Calu3 (cell line): ENCODE data around the gene SLC23A2. TPM values are rescaled to one million over a fixed set of nuclear protein-coding genes. Genes with fewer than 3 reads are reported as not detected.

ENCODE experiments used
- BruUV-seq: library from RNA; stranded (reverse); fragments of 400-500 nt; replicated peaks from 2 replicates; lab custom pipeline; 2021; lab: Mats Ljungman, UMichigan
- CTCF ChIA-PET: fragments of 300-600 bp; sonication (Branson Sonifier 250); formaldehyde crosslinking; loops from one replicate; lab custom pipeline; 2022; ENCODE audit warnings: antibody characterized with exemption; lab: Charles Lee
- DNase-seq: peaks from one replicate; pipeline ENCODE4 v3.0.0; 2022
- H3K27ac Mint-ChIP-seq: one replicate; pipeline ENCODE4 v1.8.0; 2022; ENCODE audit warnings: mixed read lengths; ENCODE audit not compliant: unreplicated experiment
- H3K27me3 Mint-ChIP-seq: one replicate; pipeline ENCODE4 v1.8.0; 2022; ENCODE audit warnings: mixed read lengths; ENCODE audit not compliant: unreplicated experiment
- H3K36me3 Mint-ChIP-seq: one replicate; pipeline ENCODE4 v1.8.0; 2022; ENCODE audit warnings: mild to moderate bottlenecking, moderate library complexity, mixed read lengths; ENCODE audit not compliant: insufficient read depth, unreplicated experiment
- H3K4me1 Mint-ChIP-seq: one replicate; pipeline ENCODE4 v1.8.0; 2022; ENCODE audit warnings: mild to moderate bottlenecking, low read depth, mixed read lengths; ENCODE audit not compliant: unreplicated experiment
- H3K4me3 Mint-ChIP-seq: one replicate; pipeline ENCODE4 v1.8.0; 2022; ENCODE audit warnings: mild to moderate bottlenecking, low read depth, moderate library complexity, mixed read lengths; ENCODE audit not compliant: unreplicated experiment
- H3K9me3 Mint-ChIP-seq: one replicate; pipeline ENCODE4 v1.8.0; 2022; ENCODE audit warnings: low read depth, mixed read lengths; ENCODE audit not compliant: unreplicated experiment
- CTCF ChIP-seq: fragments of 200-600 bp; IDR thresholded peaks from one replicate; pipeline ENCODE4 v1.8.0; 2022; ENCODE audit warnings: antibody characterized with exemption; ENCODE audit not compliant: unreplicated experiment
- intact Hi-C: fragments of 100-400 bp; cut with micrococcal nuclease; formaldehyde crosslinking; loops from one replicate; pipeline ENCODE4 v1.10.0; 2022; ENCODE audit not compliant: unreplicated experiment
- total RNA-seq: library from RNA; stranded (reverse); gene quantifications from 2 replicates; pipeline ENCODE4 v1.2.3, GENCODE V29; 2022

SLC23A2 gene
- total RNA-seq, 1 experiment from 2014 or later, result 14.8 TPM

GRCh38 chr20:4916971-4917881, 84.1 kb downstream of the SLC23A2 start:
- Mint-ChIP-seq H3K36me3 (no peaks in the 10 kb centered on the region), H3K4me1 (no peaks in the 10 kb centered on the region), H3K4me3 (no peak overlapping the region), H3K27ac (no peak overlapping the region), H3K27me3 (no peaks in the 10 kb centered on the region), H3K9me3 (no peaks in the 10 kb centered on the region)
- TF ChIP-seq CTCF, result no peak
- CTCF ChIA-PET, result interaction anchor here (0.9 kb wide), 1 partner anchor 26 kb away, joined by 3 read pairs; no protein-coding TSS in a partner anchor
- intact Hi-C loops, result no loop called here
- DNase-seq, result no peak
- no TSS peak for BruUV-seq

- TF ChIP-seq CTCF, result no peak
- CTCF ChIA-PET, result no interaction called here
- H3K9me3 Mint-ChIP-seq, result no peaks in the 10 kb centered on the region
Observed at GRCh38 chr20:4913147-4913546, 88.2 kb downstream of the SLC23A2 start.

GRCh38 chr20:4912380-4913142, 88.7 kb downstream of the SLC23A2 start:
- no peaks in the 10 kb centered on the region for H3K36me3 Mint-ChIP-seq
- CTCF ChIA-PET, result interaction anchor here (0.6 kb wide), 1 partner anchor 79 kb away, joined by 3 read pairs; no protein-coding TSS in a partner anchor
- intact Hi-C loops, result no loop called here
- DNase-seq, result no peak
- no peak overlapping the region for H3K4me3 Mint-ChIP-seq
- H3K27me3 Mint-ChIP-seq, result no peaks in the 10 kb centered on the region
- no TSS peak for BruUV-seq
- H3K4me1 Mint-ChIP-seq, result no peaks in the 10 kb centered on the region
- H3K9me3 Mint-ChIP-seq, result no peaks in the 10 kb centered on the region
- H3K27ac Mint-ChIP-seq, result no peak overlapping the region
- no peak for TF ChIP-seq CTCF

More at GRCh38 chr20:4913147-4913546, 88.2 kb downstream of the SLC23A2 start:
- intact Hi-C loops, result no loop called here
- H3K36me3 Mint-ChIP-seq, result no peaks in the 10 kb centered on the region
- H3K4me3 Mint-ChIP-seq, result no peak overlapping the region
- H3K27me3 Mint-ChIP-seq, result no peaks in the 10 kb centered on the region
- no peak overlapping the region for H3K27ac Mint-ChIP-seq
- no TSS peak for BruUV-seq
- DNase-seq, result no peak
- H3K4me1 Mint-ChIP-seq, result no peaks in the 10 kb centered on the region

GRCh38 chr20:4910951-4911350, 90.4 kb downstream of the SLC23A2 start:
- Mint-ChIP-seq H3K27me3 (no peaks in the 10 kb centered on the region), H3K4me3 (no peak overlapping the region), H3K9me3 (no peaks in the 10 kb centered on the region), H3K36me3 (no peaks in the 10 kb centered on the region), H3K27ac (no peak overlapping the region), H3K4me1 (no peaks in the 10 kb centered on the region)
- DNase-seq, result no peak
- intact Hi-C loops, result no loop called here
- CTCF ChIA-PET, result interaction anchor here (0.7 kb wide), 1 partner anchor 9 kb away, joined by 6 read pairs; no protein-coding TSS in a partner anchor
- no TSS peak for BruUV-seq
- TF ChIP-seq CTCF, result no peak
